GM18951 (cell line): ENCODE results near the gene NPTXR.
"Not testable (repeated sequence)": the region's sequence is repeated elsewhere in the genome, so short reads cannot be mapped to it uniquely, and the experiment has no call there.

Source experiments
- POLR2A ChIP-seq: IDR thresholded peaks from 4 replicates; pipeline ENCODE4 v1.6.1; 2011; ENCODE audit warnings: mild to moderate bottlenecking; ENCODE audit not compliant: insufficient read length, insufficient read depth; ENCODE audit errors: extremely low read depth
- in situ Hi-C: fragments of 300-500 bp; cut with MboI; formaldehyde crosslinking; loops from one replicate; pipeline ENCODE4 v1.12.0; 2022; ENCODE audit warnings: low sequenced_read_pairs, mixed read lengths, inconsistent platforms; ENCODE audit not compliant: unreplicated experiment

NPTXR gene

GRCh38 chr22:38827510-38827909 is 16.3 kb downstream of the NPTXR start:
- in situ Hi-C loops = no loop called here
- TF ChIP-seq POLR2A = no peak

GRCh38 chr22:38826801-38827200 is 17.0 kb downstream of the NPTXR start:
- TF ChIP-seq POLR2A = no peak
- in situ Hi-C loops = no loop called here

DNA sequence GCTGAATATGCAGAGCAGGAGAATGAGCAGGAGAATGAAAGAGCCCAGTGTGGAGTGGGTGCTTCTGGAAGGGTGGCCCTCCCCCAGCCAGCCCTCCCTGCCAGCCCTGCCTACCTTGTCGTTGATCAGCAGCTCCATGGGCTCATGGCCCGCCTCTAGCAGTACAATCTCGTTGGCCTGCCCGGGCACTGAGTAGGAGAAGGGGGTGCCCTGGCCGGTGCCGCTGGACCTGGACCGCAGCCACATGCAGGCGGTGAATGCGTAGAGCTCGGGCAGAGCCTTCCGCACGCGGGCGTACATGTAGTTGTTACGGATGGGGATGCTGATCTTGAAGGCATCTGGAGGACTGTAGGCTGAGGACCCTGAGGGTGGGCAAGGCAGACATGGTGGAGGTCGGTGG is 17.4 kb downstream of the NPTXR start:
- TF ChIP-seq POLR2A = no peak
- in situ Hi-C loops = no loop called here

- TF ChIP-seq POLR2A = no peak
- in situ Hi-C loops = no loop called here
These were observed 19.2 kb downstream of the NPTXR start for GRCh38 chr22:38824585-38824984.

DNA sequence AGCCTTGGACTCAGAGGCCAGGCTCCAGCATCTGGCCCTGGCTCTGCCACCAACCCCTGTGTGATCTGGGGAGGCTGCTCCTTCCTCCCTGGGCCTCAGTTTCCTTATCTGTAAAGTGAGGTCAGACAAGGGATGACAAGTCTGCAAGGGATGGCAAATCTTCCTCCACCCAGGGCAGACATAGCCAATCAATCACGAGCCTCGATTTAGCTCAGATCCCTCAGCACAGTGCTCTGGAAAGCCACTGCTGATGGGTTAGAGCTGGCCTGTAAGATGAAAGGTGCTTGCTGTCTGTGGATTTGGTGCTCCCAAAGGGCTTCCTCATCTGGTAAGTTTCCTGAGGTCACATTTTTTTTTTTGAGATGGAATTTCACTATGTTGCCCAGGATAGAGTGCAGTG is 20.2 kb downstream of the NPTXR start:
- in situ Hi-C loops = no loop called here
- no peak for TF ChIP-seq POLR2A

GRCh38 chr22:38823076-38823475 is 20.8 kb downstream of the NPTXR start:
- in situ Hi-C loops = no loop called here
- TF ChIP-seq POLR2A = no peak

GRCh38 chr22:38820020-38820419 is 23.8 kb downstream of the NPTXR start:
- TF ChIP-seq POLR2A = no peak
- in situ Hi-C loops = no loop called here

DNA sequence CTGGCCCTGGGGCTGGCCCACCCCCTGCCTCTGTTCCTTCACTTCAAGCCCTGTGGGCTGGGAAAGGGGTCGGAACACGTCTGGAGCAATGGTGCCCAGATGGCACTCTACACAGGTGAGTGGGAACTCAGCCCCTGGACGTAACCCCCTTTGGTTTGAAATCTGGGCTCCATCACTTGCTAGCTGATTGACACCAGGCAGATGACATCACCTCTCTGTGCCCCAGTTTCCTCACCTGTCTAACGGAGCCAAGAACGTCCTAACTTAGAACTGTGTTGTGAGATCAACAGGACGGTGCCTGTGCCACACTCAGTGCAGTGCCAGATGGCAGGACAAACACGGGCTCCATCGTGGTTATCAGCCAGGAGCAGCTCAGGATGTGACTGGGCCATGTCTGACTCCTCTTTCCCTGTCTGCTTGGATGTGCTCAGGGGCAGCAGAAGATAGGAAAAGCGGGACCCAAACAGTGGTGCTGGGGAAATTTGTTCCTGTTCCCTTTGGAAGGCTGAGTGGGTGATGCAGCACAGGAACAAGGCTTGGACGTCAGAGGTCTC is 24.4 kb downstream of the NPTXR start:
- no peak for TF ChIP-seq POLR2A
- in situ Hi-C loops = no loop called here

DNA sequence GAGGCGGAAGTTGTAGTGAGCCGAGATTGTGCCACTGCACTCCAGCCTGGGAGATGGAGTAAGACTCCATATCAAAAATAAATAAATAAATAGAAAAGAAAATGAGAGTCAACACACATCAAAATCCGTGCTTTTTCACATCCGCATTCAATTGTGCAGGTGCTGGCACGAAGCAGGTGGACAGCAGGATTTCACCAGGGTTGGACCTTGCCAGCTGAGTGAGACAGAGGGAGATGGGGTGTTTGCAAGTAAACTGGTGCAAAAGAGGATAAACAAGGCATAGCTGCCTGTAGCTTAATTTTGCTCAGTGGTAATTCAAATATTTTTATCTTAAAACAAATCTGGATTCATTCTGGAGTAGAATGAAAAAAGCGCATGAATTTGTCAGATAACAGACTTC is 26.6 kb downstream of the NPTXR start:
- TF ChIP-seq POLR2A = no peak
- in situ Hi-C loops = no loop called here

DNA sequence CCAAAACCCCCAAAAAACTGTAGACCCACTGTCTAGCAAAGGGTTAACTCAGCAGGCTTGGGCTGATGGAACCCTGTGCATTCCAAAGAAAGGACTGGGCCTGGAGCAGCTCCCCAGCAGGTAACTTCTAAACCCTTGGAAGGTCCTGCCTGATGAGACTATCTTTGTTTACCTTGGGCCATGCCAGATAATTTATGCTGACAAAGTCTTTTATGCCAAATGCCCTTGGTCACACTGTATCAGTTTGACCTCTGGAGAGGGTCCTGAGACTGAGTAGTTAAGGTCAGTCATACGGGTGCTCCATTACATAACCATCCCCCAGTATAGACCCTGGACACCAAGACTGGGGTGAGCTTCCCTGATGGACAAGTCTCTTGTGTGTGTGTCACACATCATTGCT is 28.0 kb downstream of the NPTXR start:
- no peak for TF ChIP-seq POLR2A
- in situ Hi-C loops = no loop called here

DNA sequence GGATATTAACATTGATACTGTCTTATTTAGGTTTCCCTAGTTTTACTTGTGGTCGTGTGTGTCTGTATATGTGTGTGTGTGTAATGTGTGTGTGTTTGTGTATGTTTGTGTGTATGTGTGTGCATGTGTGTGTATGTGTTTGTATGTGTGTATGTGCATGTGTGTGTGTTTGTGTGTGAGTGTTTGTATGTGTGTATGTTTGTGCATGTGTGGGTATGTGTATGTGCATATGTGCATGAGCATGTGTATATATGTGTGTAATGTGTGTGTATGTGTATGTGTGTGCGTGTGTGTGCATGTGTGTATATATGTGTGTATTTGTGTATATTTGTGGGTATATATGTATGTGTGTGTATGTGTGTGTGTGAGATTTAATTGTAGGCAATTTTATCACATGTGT is 32.6 kb downstream of the NPTXR start:
- TF ChIP-seq POLR2A = no peak
- in situ Hi-C loops = no loop called here

GRCh38 chr22:38805041-38805593 is 38.7 kb downstream of the NPTXR start:
- in situ Hi-C loops = not testable (repeated sequence)

DNA sequence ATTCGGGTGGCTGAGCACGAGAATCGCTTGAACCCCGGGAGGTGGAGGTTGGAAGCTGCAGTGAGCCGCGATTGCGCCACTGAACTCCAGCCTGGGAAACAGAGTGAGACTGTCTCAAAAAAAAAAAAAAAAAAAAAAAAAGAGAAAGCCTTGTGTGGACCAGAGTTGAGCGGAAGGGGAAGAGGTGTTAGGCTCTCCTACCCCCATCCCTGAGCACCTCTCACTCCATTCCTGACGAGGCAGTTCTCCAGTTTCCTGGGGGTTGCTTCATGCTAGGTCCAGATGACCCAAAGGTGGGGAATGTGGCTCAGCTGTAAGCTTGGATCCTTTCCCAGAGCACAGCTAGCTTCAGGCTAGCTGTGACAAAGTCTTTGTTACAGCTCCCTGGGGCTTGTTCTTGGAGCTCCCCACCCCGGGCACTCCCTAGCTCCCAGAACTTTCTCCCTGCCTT is 41.1 kb downstream of the NPTXR start:
- TF ChIP-seq POLR2A = no peak
- in situ Hi-C loops = no loop called here

DNA sequence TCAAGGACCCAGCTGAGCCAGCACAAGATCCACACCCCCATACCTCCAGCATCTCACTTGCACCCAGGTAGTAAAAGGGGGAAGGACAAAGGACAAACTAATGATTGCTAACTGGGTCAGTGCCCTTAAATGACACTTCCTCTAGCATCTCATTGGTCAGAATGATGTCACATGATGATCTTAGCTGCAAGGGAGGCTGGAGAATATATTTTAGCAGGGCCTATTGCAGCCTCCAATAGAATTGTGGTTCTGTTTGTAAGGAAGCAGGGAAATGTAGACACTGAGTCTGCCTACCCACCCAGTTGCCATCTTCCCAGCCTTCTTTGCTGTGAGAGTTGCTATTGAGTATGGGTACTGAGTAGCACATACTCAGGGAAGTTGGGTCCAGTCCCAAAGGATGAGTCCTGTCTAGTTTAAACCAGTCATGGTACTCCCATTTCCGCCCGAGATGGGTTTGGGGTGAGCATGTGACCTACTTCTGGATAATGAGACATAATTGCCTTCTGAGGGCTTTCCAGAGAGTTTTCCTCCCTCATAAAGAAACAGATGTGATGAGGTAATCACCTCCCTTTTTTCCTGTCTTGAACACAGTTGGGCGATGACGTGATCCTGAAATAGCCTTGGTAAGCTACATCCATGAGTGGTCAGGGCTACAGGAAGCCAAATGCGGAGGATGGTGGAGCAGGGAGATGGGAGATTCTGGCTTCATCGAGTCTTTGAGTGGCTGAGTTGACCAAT is 44.4 kb downstream of the NPTXR start:
- no peak for TF ChIP-seq POLR2A
- in situ Hi-C loops = no loop called here
